PC-9 (cell line): ENCODE measurements around the gene PLXNC1. TPM values are rescaled to one million over a fixed set of nuclear protein-coding genes. Genes with fewer than 3 reads are reported as not detected.

Experiments used
- BruUV-seq: library from RNA; stranded (reverse); fragments of 400-500 nt; replicated peaks from 2 replicates; lab custom pipeline; 2021; lab: Mats Ljungman, UMichigan
- CTCF ChIA-PET: fragments of 300-600 bp; sonication (Branson Sonifier 250); formaldehyde crosslinking; loops from one replicate; lab custom pipeline; 2022; ENCODE audit warnings: antibody characterized with exemption; lab: Charles Lee
- POLR2A ChIA-PET: fragments of 300-600 bp; sonication (Branson Sonifier 250); formaldehyde crosslinking; loops from one replicate; lab custom pipeline; 2022; ENCODE audit warnings: antibody characterized with exemption; ENCODE audit not compliant: unreplicated experiment; lab: Charles Lee
- DNase-seq, 2 experiments: peaks; one replicate each; pipeline versions ENCODE4 v3.0.0 to v3.0.0-alpha.2; 2015 to 2022; ENCODE audit warnings: mixed read lengths in 1 of 2
- H2AFZ ChIP-seq: fragments of 200-600 bp; sonication (generic); 2 replicates; pipeline ENCODE4 v1.8.1; 2017; ENCODE audit warnings: antibody characterized with exemption
- H3F3A ChIP-seq: fragments of 200-600 bp; sonication (generic); 2 replicates; pipeline ENCODE4 v1.8.1; 2017; ENCODE audit warnings: antibody characterized with exemption, mild to moderate bottlenecking, low read depth; ENCODE audit not compliant: insufficient read depth
- H3K27ac ChIP-seq: fragments of 200-600 bp; sonication (generic); 2 replicates; pipeline ENCODE4 v1.6.1; 2016; ENCODE audit warnings: mixed run types
- H3K27me3 ChIP-seq: fragments of 200-600 bp; sonication (generic); 2 replicates; pipeline ENCODE4 v1.6.1; 2016; ENCODE audit warnings: low read depth, mixed run types; ENCODE audit not compliant: insufficient read depth
- H3K36me3 ChIP-seq: fragments of 200-600 bp; sonication (generic); 2 replicates; pipeline ENCODE4 v1.6.1; 2016; ENCODE audit warnings: low read depth, mixed run types
- H3K4me1 ChIP-seq: fragments of 200-600 bp; sonication (generic); replicated peaks from 2 replicates; pipeline ENCODE4 v1.6.1; 2016; ENCODE audit warnings: mixed run types; ENCODE audit not compliant: insufficient read depth
- H3K4me2 ChIP-seq: fragments of 200-600 bp; sonication (generic); 2 replicates; pipeline ENCODE4 v1.6.1; 2017; ENCODE audit warnings: mixed run types
- H3K4me3 ChIP-seq: fragments of 200-600 bp; sonication (generic); 2 replicates; pipeline ENCODE4 v1.6.1; 2016; ENCODE audit warnings: mixed run types
- H3K79me2 ChIP-seq: fragments of 200-600 bp; sonication (generic); 2 replicates; pipeline ENCODE4 v1.6.1; 2017; ENCODE audit warnings: low read depth, mixed run types
- H3K9me2 ChIP-seq: fragments of 200-600 bp; sonication (generic); 2 replicates; pipeline ENCODE4 v1.8.1; 2017; ENCODE audit warnings: mild to moderate bottlenecking; ENCODE audit not compliant: insufficient read depth
- H3K9me3 ChIP-seq: fragments of 200-600 bp; sonication (generic); 2 replicates; pipeline ENCODE4 v1.8.1; 2016; ENCODE audit warnings: low read depth; ENCODE audit not compliant: insufficient read depth
- H4K20me1 ChIP-seq: fragments of 200-600 bp; sonication (generic); 2 replicates; pipeline ENCODE4 v1.8.1; 2017; ENCODE audit not compliant: insufficient read depth
- CTCF ChIP-seq: fragments of 200-600 bp; sonication (generic); conservative IDR thresholded peaks from 2 replicates; pipeline ENCODE4 v1.6.1; 2017; ENCODE audit warnings: mixed run types, antibody characterized with exemption, mild to moderate bottlenecking, moderate library complexity
- EZH2 ChIP-seq: fragments of 200-600 bp; sonication (generic); IDR thresholded peaks from 2 replicates; pipeline ENCODE4 v1.8.0; 2017; ENCODE audit warnings: antibody characterized with exemption, low read depth
- intact Hi-C: fragments of 100-400 bp; cut with micrococcal nuclease; formaldehyde crosslinking; loops from one replicate; pipeline ENCODE4 v1.10.0; 2022; ENCODE audit not compliant: unreplicated experiment
- total RNA-seq: library from RNA; stranded (reverse); gene quantifications from 2 replicates; pipeline ENCODE4 v1.2.3, GENCODE V29; 2021

PLXNC1 gene
- total RNA-seq, 1 experiment from 2014 or later, result 2.3 TPM

GRCh38 chr12:94211021-94211420 is 62.6 kb downstream of the PLXNC1 start:
- H2AFZ ChIP-seq, result no peak overlapping the region
- no peaks in the 10 kb centered on the region for H3K4me1 ChIP-seq
- intact Hi-C loops, result no loop called here
- no peak for TF ChIP-seq EZH2
- no peak for TF ChIP-seq CTCF
- H3K36me3 ChIP-seq, result no peaks in the 10 kb centered on the region
- H3K27me3 ChIP-seq, result no peaks in the 10 kb centered on the region
- no peaks in the 10 kb centered on the region for H3K9me3 ChIP-seq
- DNase-seq, result no peak
- H3K79me2 ChIP-seq, result no peaks in the 10 kb centered on the region
- no peaks in the 10 kb centered on the region for H4K20me1 ChIP-seq
- POLR2A ChIA-PET, result no interaction called here
- no peak overlapping the region for H3K4me2 ChIP-seq
- H3K27ac ChIP-seq, result no peak overlapping the region
- no TSS peak for BruUV-seq
- CTCF ChIA-PET, result no interaction called here
- H3K9me2 ChIP-seq, result no peaks in the 10 kb centered on the region
- H3K4me3 ChIP-seq, result no peak overlapping the region
- no peaks in the 10 kb centered on the region for H3F3A ChIP-seq

GRCh38 chr12:94218233-94218632 is 69.9 kb downstream of the PLXNC1 start:
- DNase-seq, result no peak
- Histone ChIP-seq H3K4me3 (no peak overlapping the region), H3F3A (no peaks in the 10 kb centered on the region), H3K36me3 (no peaks in the 10 kb centered on the region), H3K27ac (no peak overlapping the region), H2AFZ (no peak overlapping the region), H3K4me1 (no peaks in the 10 kb centered on the region), H3K27me3 (peaks cover 28% of the 10 kb centered on the region), H3K9me3 (no peaks in the 10 kb centered on the region), H4K20me1 (no peaks in the 10 kb centered on the region), H3K9me2 (no peaks in the 10 kb centered on the region), H3K4me2 (no peak overlapping the region), H3K79me2 (no peaks in the 10 kb centered on the region)
- intact Hi-C loops, result no loop called here
- ChIA-PET POLR2A (no interaction called here), CTCF (no interaction called here)
- BruUV-seq, result no TSS peak
- TF ChIP-seq CTCF (no peak), EZH2 (no peak)

- Histone ChIP-seq H3K9me3 (no peaks in the 10 kb centered on the region), H3K4me1 (no peaks in the 10 kb centered on the region), H3K4me2 (no peak overlapping the region), H3K36me3 (no peaks in the 10 kb centered on the region), H3K27me3 (peaks cover 43% of the 10 kb centered on the region), H3K79me2 (no peaks in the 10 kb centered on the region), H3K27ac (no peak overlapping the region), H4K20me1 (no peaks in the 10 kb centered on the region), H3K4me3 (no peak overlapping the region), H3K9me2 (no peaks in the 10 kb centered on the region), H2AFZ (no peak overlapping the region), H3F3A (no peaks in the 10 kb centered on the region)
- ChIA-PET CTCF (no interaction called here), POLR2A (no interaction called here)
- intact Hi-C loops, result no loop called here
- no TSS peak for BruUV-seq
- no peak for TF ChIP-seq CTCF
- no peak for DNase-seq
Observed at GRCh38 chr12:94219622-94220302, 71.4 kb downstream of the PLXNC1 start.
